ENCODE results near the gene DPP6. TPM values are rescaled to one million over a fixed set of nuclear protein-coding genes. Genes with fewer than 3 reads are reported as not detected.

Gene DPP6
- total RNA-seq, 4 donors from 2014 or later: 1.5 to 2.9 TPM; not detected in 2

- Histone ChIP-seq H3K4me1 (no peaks in the 10 kb centered on the region), H3K27me3 (no peaks in the 10 kb centered on the region), H3K27ac (no peak overlapping the region), H3K9me3 (no peaks in the 10 kb centered on the region), H3K36me3 (no peaks in the 10 kb centered on the region), H3K4me3 (no peak overlapping the region)
- no peak for TF ChIP-seq CTCF (IDR thresholded peaks at IDR 0.05)
- TF ChIP-seq POLR2A (IDR thresholded peaks at IDR 0.05): no peak
- no peak for DNase-seq
These were observed 731.2 kb downstream of the DPP6 start for GRCh38 chr7:154783281-154783909.

DNA sequence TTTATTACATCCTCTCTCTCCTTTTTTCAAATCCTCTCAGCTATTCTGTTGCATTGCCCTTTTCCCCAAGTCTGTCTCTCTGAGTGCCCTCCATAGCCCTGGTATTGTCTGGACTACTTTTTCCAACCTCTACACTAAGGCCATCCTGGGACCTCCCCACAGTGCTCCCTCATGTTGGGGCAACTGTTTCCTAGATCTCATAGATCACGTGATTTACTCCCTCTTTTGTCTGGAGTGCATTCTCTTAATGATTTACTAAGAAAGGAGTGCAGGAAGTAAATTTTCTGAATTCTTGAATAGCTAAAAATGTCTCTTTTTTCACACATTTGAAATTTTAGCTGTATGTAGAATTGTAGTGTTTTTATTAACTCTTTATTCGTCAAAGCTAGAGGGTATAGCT is 733.7 kb downstream of the DPP6 start:
- no peak overlapping the region for H3K27ac ChIP-seq
- no peak overlapping the region for H3K4me3 ChIP-seq
- no peaks in the 10 kb centered on the region for H3K4me1 ChIP-seq
- H3K36me3 ChIP-seq: no peaks in the 10 kb centered on the region
- no peak for TF ChIP-seq CTCF (IDR thresholded peaks at IDR 0.05)
- H3K27me3 ChIP-seq: no peaks in the 10 kb centered on the region
- H3K9me3 ChIP-seq: no peaks in the 10 kb centered on the region
- DNase-seq: no peak

DNA sequence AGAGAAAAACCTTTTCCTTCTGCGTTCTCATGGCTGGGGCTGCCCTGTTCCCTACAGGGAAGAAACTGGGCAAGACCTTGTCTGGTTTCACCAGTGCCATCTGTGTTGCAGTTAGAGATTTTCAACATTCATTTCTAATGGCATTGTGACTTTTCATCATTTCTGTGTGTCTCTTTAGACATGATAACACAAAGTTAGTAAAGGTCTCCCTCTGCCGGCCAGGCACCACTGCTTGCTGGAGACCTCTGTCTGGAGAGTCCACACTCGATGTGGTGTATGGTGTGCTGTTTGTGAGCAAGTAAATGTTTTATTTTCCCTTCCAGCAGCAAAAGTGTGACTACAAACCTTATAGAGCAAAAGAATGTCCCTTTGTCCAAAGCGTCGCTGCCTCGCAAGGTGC is 737.2 kb downstream of the DPP6 start:
- Histone ChIP-seq H3K4me3 (no peak overlapping the region), H3K27me3 (no peaks in the 10 kb centered on the region), H3K4me1 (no peaks in the 10 kb centered on the region), H3K9me3 (no peaks in the 10 kb centered on the region), H3K36me3 (no peaks in the 10 kb centered on the region), H3K27ac (no peak overlapping the region)
- DNase-seq: no peak
- TF ChIP-seq POLR2A (IDR thresholded peaks at IDR 0.05) (no peak), CTCF (IDR thresholded peaks at IDR 0.05) (no peak)

- Histone ChIP-seq H3K27me3 (no peaks in the 10 kb centered on the region), H3K27ac (no peak overlapping the region), H3K9me3 (no peaks in the 10 kb centered on the region), H3K4me1 (no peaks in the 10 kb centered on the region), H3K4me3 (no peak overlapping the region), H3K36me3 (no peaks in the 10 kb centered on the region)
- no peak for TF ChIP-seq POLR2A (IDR thresholded peaks at IDR 0.05)
- no peak for TF ChIP-seq CTCF (IDR thresholded peaks at IDR 0.05)
- no peak for DNase-seq
These were observed 739.4 kb downstream of the DPP6 start for GRCh38 chr7:154791611-154792010.

DNA sequence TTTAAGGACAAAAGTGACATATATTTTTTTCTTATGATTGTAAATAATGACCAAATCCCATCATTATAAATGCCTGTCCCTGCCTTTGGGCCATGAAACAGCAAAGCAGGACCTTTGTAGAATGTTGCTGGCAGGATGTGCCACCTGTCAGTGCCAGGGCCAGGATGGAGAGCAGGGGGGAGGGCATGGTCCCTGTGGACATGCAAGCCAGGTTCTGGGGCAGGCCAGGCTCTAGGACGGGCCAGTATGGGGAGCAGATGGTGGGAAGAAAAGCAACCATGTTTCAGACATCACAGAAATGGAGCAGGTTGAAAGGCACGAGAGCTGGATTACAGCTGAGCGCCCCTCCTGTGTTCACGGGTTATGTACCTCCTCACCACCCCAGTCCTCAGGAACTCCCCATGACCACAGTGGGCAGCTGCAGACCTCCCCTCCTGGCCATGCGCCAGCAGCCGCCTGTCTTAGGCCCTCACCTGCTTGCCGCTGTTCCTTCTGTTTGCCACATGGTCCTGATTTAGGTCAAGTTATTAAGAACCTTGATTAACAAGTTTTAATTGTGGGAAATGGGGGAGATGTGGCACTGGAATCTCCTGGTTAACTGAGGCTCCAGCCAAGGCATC is 740.3 kb downstream of the DPP6 start:
- no peak overlapping the region for H3K4me3 ChIP-seq
- H3K27me3 ChIP-seq: no peaks in the 10 kb centered on the region
- H3K27ac ChIP-seq: no peak overlapping the region
- H3K4me1 ChIP-seq: no peaks in the 10 kb centered on the region
- DNase-seq: no peak
- H3K36me3 ChIP-seq: no peaks in the 10 kb centered on the region
- TF ChIP-seq CTCF (IDR thresholded peaks at IDR 0.05) (no peak), POLR2A (IDR thresholded peaks at IDR 0.05) (no peak)
- H3K9me3 ChIP-seq: no peaks in the 10 kb centered on the region

Data from Peyer's patch (tissue), 4 donors.